Caco-2 (cell line): ENCODE measurements around the gene CDK19. TPM values are rescaled to one million over a fixed set of nuclear protein-coding genes. Genes with fewer than 3 reads are reported as not detected.

ENCODE experiments used
- BruUV-seq: library from RNA; stranded (reverse); fragments of 400-500 nt; replicated peaks from 2 replicates; lab custom pipeline; 2021; lab: Mats Ljungman, UMichigan
- CTCF ChIA-PET: fragments of 300-600 bp; sonication (Branson Sonifier 250); formaldehyde crosslinking; loops from one replicate; lab custom pipeline; 2022; ENCODE audit warnings: antibody characterized with exemption; lab: Charles Lee
- POLR2A ChIA-PET: fragments of 300-600 bp; sonication (Branson Sonifier 250); formaldehyde crosslinking; loops from one replicate; lab custom pipeline; 2022; ENCODE audit warnings: antibody characterized with exemption; lab: Charles Lee
- DNase-seq, 2 experiments: peaks; one replicate each; pipeline versions ENCODE4 v3.0.0 to v3.0.0-alpha.2; 2020 to 2022
- H3K27me3 ChIP-seq: replicated peaks from 2 replicates; pipeline ENCODE4 v1.6.0; 2011; ENCODE audit warnings: low read length; ENCODE audit not compliant: control insufficient read depth, insufficient read depth
- H3K36me3 ChIP-seq: 2 replicates; pipeline ENCODE4 v1.5.1; 2011; ENCODE audit warnings: low read length; ENCODE audit not compliant: control insufficient read depth, insufficient read depth
- H3K4me1 ChIP-seq: fragments of 250-450 bp; sonication (Bioruptor Pico); 2 replicates; pipeline ENCODE4 v1.5.1; 2020; ENCODE audit warnings: mild to moderate bottlenecking
- H3K4me3 ChIP-seq: 2 replicates; pipeline ENCODE4 v1.5.1; 2011; ENCODE audit warnings: low read depth, mild to moderate bottlenecking, control low read depth, low read length
- H3K9me3 ChIP-seq: fragments of 250-450 bp; sonication (Bioruptor Pico); 2 replicates; pipeline ENCODE4 v1.5.1; 2020; ENCODE audit warnings: mild to moderate bottlenecking, moderate library complexity
- H3K27ac Mint-ChIP-seq: one replicate; pipeline ENCODE4 v1.8.0; 2022; ENCODE audit warnings: mixed read lengths; ENCODE audit not compliant: unreplicated experiment
- H3K27me3 Mint-ChIP-seq: one replicate; pipeline ENCODE4 v1.8.0; 2022; ENCODE audit warnings: mixed read lengths; ENCODE audit not compliant: insufficient read depth, unreplicated experiment
- H3K36me3 Mint-ChIP-seq: one replicate; pipeline ENCODE4 v1.8.0; 2022; ENCODE audit warnings: mild to moderate bottlenecking, mixed read lengths; ENCODE audit not compliant: insufficient read depth, unreplicated experiment
- H3K4me1 Mint-ChIP-seq: one replicate; pipeline ENCODE4 v1.8.0; 2022; ENCODE audit warnings: low read depth, mixed read lengths; ENCODE audit not compliant: unreplicated experiment
- H3K4me3 Mint-ChIP-seq: one replicate; pipeline ENCODE4 v1.8.0; 2022; ENCODE audit warnings: mild to moderate bottlenecking, moderate library complexity, mixed read lengths; ENCODE audit not compliant: unreplicated experiment
- H3K9me3 Mint-ChIP-seq: one replicate; pipeline ENCODE4 v1.8.0; 2022; ENCODE audit warnings: mixed read lengths; ENCODE audit not compliant: unreplicated experiment
- intact Hi-C: fragments of 100-400 bp; cut with micrococcal nuclease; formaldehyde crosslinking; loops from one replicate; pipeline ENCODE4 v1.10.0; 2022; ENCODE audit not compliant: unreplicated experiment
- total RNA-seq: library from RNA; stranded (reverse); gene quantifications from 2 replicates; pipeline ENCODE4 v1.2.3, GENCODE V29; 2022
- TF ChIP-seq, protein P1 (sequence below), 2 experiments: fragments of 200-600 bp in 1 of 2; IDR thresholded peaks; 1 replicate in 1 of 2; 2 replicates in 1 of 2; pipeline versions ENCODE4 v1.5.1 to v1.8.0; 2011 to 2022; ENCODE audit warnings: antibody characterized with exemption in 1 of 2, control low read depth in 1 of 2, inconsistent platforms in 1 of 2, low read depth in 1 of 2, low read length in 1 of 2, mild to moderate bottlenecking in 1 of 2, moderate library complexity in 1 of 2; ENCODE audit not compliant: insufficient read depth in 1 of 2, severe bottlenecking in 1 of 2, unreplicated experiment in 1 of 2

Gene CDK19
- total RNA-seq, 1 experiment from 2014 or later = 24.6 TPM

DNA sequence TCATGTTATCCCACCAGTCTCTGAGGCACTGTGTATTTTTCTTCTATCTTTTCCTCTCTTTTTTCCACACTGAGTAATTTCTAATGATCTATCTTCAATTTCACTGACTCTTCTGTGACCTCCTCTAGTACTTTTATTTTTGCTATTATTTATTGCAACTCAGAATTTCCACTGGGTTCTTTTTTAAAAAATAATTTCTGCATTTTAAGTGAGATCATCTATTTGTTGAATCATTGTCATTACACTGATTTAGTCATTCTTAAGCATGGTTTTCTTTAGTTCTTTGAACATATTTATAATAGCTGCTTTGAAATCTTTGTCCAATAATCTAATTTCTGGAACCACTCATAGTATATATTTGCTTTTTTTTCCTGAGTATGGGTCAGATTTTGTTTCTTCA, 242.1 kb downstream of the CDK19 start:
- Histone ChIP-seq H3K4me3 (no peak overlapping the region), H3K4me1 (no peaks in the 10 kb centered on the region), H3K27me3 (no peaks in the 10 kb centered on the region), H3K9me3 (no peaks in the 10 kb centered on the region), H3K36me3 (no peaks in the 10 kb centered on the region)
- no peaks in the 10 kb centered on the region for H3K9me3 Mint-ChIP-seq
- no peak overlapping the region for H3K4me3 Mint-ChIP-seq
- H3K27ac Mint-ChIP-seq = no peak overlapping the region
- CTCF ChIA-PET = no interaction called here
- TF ChIP-seq, protein P1, sequence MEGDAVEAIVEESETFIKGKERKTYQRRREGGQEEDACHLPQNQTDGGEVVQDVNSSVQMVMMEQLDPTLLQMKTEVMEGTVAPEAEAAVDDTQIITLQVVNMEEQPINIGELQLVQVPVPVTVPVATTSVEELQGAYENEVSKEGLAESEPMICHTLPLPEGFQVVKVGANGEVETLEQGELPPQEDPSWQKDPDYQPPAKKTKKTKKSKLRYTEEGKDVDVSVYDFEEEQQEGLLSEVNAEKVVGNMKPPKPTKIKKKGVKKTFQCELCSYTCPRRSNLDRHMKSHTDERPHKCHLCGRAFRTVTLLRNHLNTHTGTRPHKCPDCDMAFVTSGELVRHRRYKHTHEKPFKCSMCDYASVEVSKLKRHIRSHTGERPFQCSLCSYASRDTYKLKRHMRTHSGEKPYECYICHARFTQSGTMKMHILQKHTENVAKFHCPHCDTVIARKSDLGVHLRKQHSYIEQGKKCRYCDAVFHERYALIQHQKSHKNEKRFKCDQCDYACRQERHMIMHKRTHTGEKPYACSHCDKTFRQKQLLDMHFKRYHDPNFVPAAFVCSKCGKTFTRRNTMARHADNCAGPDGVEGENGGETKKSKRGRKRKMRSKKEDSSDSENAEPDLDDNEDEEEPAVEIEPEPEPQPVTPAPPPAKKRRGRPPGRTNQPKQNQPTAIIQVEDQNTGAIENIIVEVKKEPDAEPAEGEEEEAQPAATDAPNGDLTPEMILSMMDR (IDR thresholded peaks at IDR 0.05; ENCODE audit: insufficient read depth in 1 of 2, low read depth in 1 of 2, low read length in 1 of 2, severe bottlenecking in 1 of 2, unreplicated experiment in 1 of 2) = no peak
- BruUV-seq = no TSS peak
- no peak for DNase-seq
- H3K4me1 Mint-ChIP-seq = no peaks in the 10 kb centered on the region
- no peaks in the 10 kb centered on the region for H3K27me3 Mint-ChIP-seq
- intact Hi-C loops = no loop called here
- POLR2A ChIA-PET = no interaction called here
- no peaks in the 10 kb centered on the region for H3K36me3 Mint-ChIP-seq

DNA sequence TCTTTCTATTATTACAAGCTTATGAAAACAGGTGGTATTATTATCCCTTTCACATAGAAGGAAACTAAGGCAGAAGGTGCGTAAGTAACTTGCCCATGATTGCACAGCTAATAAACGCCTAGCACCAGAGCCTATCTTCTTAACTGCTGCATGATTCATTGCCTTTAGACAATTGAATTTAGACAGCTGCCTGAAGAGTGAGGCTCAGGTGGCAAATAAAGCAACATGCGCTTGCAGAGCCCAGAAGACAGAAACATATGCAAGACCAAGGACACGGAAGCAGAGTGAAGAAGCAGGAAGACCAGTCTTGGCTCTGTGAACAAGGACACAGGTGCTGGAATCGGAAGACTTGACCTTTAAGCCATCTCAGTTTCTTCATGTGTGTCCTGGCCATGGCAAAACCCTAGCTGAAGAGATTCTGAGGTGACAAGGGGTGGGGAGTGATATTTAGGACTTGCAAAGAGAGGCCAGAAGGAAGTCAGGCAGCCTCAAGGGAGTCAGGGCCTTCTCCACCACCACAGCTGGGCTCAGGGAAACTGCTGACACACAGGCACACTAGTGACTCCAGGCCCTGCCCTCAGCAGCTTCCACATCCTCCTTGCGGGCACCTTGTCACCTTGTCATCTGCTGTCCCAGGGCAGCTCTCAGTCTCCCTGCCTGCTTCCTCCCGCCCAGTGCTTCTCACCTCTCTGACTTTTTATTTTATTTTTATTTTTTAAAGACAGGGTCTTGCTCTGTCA, 247.1 kb downstream of the CDK19 start:
- Mint-ChIP-seq H3K36me3 (no peaks in the 10 kb centered on the region), H3K9me3 (no peaks in the 10 kb centered on the region), H3K27ac (no peak overlapping the region), H3K4me3 (no peak overlapping the region), H3K27me3 (no peaks in the 10 kb centered on the region), H3K4me1 (no peaks in the 10 kb centered on the region)
- no peaks in the 10 kb centered on the region for H3K27me3 ChIP-seq
- intact Hi-C loops = no loop called here
- DNase-seq = no peak
- 0 out of 2 replicates have a peak, but pooled peaks cover 7% of the 10 kb centered on the region for H3K4me1 ChIP-seq
- no TSS peak for BruUV-seq
- no peaks in the 10 kb centered on the region for H3K36me3 ChIP-seq
- ChIA-PET POLR2A (no interaction called here), CTCF (interaction anchor here (0.6 kb wide), 1 partner anchor 408 kb away, joined by 4 read pairs; no protein-coding TSS in a partner anchor)
- no peak overlapping the region for H3K4me3 ChIP-seq
- H3K9me3 ChIP-seq = no peaks in the 10 kb centered on the region
- TF ChIP-seq, protein P1 (IDR thresholded peaks at IDR 0.05; ENCODE audit: insufficient read depth in 1 of 2, low read depth in 1 of 2, low read length in 1 of 2, severe bottlenecking in 1 of 2, unreplicated experiment in 1 of 2) = no peak

DNA sequence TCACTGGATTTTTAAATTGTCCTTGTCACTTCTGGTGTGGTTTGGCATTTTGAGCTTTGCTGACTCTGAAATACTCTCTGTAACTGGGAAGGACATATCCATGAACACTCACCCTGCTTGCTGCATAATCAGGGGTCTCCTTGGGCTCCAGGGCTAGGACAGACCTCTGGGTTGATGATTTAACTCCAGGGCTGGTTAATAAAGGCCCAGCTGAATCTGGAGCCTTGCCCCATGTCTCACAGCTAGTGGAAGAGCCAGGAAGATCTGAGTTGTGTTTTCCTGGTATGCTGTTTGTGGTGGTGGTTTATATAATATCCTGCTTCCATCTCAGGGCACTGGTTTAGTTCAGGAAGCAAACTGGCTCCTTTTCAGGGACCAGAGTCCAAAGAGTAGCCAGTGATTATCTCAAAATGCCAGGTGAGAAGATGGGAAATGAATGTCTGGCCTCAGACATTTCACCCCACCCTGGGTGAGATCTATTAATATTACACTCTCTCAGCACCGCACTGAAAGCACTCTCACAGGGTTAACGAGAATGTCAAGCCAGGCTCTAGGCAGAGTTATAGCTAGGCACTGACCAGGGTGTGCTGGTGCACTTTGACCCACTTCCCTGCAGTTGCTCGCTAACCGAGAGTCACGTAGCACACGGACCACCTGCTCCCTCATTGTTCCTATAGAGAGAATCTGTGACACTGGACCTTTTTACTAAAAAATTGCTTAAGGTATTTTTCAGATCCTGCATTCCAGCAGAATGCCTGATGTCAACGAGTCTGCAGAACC, 248.7 kb downstream of the CDK19 start:
- Histone ChIP-seq H3K9me3 (0 out of 2 replicates have a peak, but pooled peaks cover 4% of the 10 kb centered on the region), H3K36me3 (no peaks in the 10 kb centered on the region), H3K27me3 (no peaks in the 10 kb centered on the region), H3K4me3 (no peak overlapping the region), H3K4me1 (0 out of 2 replicates have a peak, but pooled peaks cover 7% of the 10 kb centered on the region)
- TF ChIP-seq, protein P1 (IDR thresholded peaks at IDR 0.05; ENCODE audit: insufficient read depth in 1 of 2, low read depth in 1 of 2, low read length in 1 of 2, severe bottlenecking in 1 of 2, unreplicated experiment in 1 of 2) = no peak
- Mint-ChIP-seq H3K4me3 (no peak overlapping the region), H3K9me3 (no peaks in the 10 kb centered on the region), H3K27me3 (no peaks in the 10 kb centered on the region), H3K36me3 (no peaks in the 10 kb centered on the region), H3K27ac (no peak overlapping the region), H3K4me1 (no peaks in the 10 kb centered on the region)
- DNase-seq = no peak
- no TSS peak for BruUV-seq
- CTCF ChIA-PET = no interaction called here
- POLR2A ChIA-PET = no interaction called here
- intact Hi-C loops = no loop called here
